Neural crest cell (in vitro differentiated cells): Measurements from ENCODE around the gene ENTR1. TPM values are rescaled to one million over a fixed set of nuclear protein-coding genes. Genes with fewer than 3 reads are reported as not detected.
A peak's percentile ranks its signal among the peaks of the same experiment; 100 is the strongest.

ENCODE experiments used
- DNase-seq: peaks from one replicate; pipeline ENCODE4 v3.0.0; 2021; ENCODE audit warnings: low read depth, mixed read lengths, low spot score
- H3K27ac Mint-ChIP-seq: one replicate; pipeline ENCODE4 v1.8.0; 2021; ENCODE audit warnings: mild to moderate bottlenecking, mixed read lengths; ENCODE audit not compliant: unreplicated experiment
- H3K27me3 Mint-ChIP-seq: 2 replicates; pipeline ENCODE4 v1.8.0; 2021; ENCODE audit warnings: low read depth, mild to moderate bottlenecking, mixed read lengths
- H3K36me3 Mint-ChIP-seq: 2 replicates; pipeline ENCODE4 v1.8.0; 2021; ENCODE audit warnings: low read depth, mild to moderate bottlenecking, mixed read lengths
- H3K4me1 Mint-ChIP-seq: 2 replicates; pipeline ENCODE4 v1.8.0; 2021; ENCODE audit warnings: mixed read lengths
- H3K4me3 Mint-ChIP-seq: one replicate; pipeline ENCODE4 v1.8.0; 2021; ENCODE audit warnings: mild to moderate bottlenecking, mixed read lengths
- H3K9me3 Mint-ChIP-seq: 2 replicates; pipeline ENCODE4 v1.8.0; 2021; ENCODE audit warnings: mixed read lengths
- total RNA-seq: library from RNA; stranded (reverse); gene quantifications from 2 replicates; pipeline ENCODE4 v1.2.1, GENCODE V29; 2021
- TF ChIP-seq, protein P1 (sequence below): fragments of 200-600 bp; sonication (generic); conservative IDR thresholded peaks from 2 replicates; pipeline ENCODE4 v1.5.0; 2021; ENCODE audit warnings: antibody characterized with exemption, mild to moderate bottlenecking

ENTR1 gene
- total RNA-seq, 1 donor from 2014 or later = 89.3 TPM

DNA sequence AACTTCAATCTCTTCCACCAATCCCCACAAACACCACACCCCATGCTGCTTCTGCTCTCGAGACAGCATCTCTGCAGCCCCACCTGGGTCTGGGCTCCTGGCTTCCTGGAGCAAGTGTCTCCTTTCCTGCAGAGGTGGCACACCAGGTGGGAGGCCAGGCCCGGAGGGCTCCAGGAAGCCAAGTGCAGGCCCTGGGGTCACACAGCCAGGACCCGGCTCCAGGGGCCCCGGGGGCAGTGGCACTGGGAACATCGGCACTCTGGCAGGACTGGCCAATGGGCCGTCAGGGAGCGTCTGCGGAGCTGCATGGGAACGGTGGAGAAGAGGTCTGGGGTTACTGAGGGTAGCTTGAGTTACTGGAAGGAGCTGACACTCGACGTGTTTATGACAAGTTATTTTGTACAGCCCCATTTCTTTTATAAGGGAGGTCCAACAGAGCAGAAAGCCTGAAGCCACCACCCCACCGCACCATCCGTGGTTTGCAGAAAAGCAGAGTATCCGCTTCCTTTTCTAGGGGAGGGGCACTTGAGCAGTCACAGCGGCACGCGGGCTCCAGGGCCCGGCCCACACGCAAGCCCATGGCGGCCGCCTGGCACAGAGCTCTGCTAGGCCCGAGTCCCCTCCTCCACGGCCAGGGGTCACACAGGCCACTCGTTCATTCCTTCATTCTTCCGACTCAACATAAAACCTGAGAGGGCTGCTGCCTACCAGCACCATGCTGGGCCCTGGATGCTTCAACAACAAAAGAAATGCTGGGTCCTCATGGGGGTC lies 43.8 kb upstream of the ENTR1 start:
- peaks cover 13% of the 10 kb centered on the region for H3K36me3 Mint-ChIP-seq

DNA sequence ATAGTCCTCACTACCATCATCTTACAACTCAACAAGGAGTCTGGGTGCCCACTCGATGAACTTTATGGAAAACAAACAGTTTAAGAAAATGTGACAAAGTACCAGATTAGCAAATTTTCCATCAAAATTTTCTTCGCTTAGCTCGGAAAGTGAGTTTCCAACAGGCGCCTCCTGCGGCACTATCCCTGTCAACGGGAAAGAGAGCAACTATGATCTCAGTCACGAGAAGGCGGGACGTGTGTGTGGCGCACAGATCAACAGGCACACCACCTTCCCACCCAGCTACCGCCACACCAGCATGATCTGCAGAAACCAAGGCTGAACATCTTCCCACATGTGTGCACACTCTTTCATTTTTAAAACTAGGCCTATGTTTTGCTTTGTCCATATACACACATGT lies 42.9 kb upstream of the ENTR1 start:
- Mint-ChIP-seq H3K27me3 (no peaks in the 10 kb centered on the region), H3K27ac (no peak overlapping the region), H3K9me3 (no peaks in the 10 kb centered on the region), H3K36me3 (peaks cover 9% of the 10 kb centered on the region), H3K4me1 (no peaks in the 10 kb centered on the region), H3K4me3 (no peak overlapping the region)
- no peak for DNase-seq
- TF ChIP-seq, protein P1, sequence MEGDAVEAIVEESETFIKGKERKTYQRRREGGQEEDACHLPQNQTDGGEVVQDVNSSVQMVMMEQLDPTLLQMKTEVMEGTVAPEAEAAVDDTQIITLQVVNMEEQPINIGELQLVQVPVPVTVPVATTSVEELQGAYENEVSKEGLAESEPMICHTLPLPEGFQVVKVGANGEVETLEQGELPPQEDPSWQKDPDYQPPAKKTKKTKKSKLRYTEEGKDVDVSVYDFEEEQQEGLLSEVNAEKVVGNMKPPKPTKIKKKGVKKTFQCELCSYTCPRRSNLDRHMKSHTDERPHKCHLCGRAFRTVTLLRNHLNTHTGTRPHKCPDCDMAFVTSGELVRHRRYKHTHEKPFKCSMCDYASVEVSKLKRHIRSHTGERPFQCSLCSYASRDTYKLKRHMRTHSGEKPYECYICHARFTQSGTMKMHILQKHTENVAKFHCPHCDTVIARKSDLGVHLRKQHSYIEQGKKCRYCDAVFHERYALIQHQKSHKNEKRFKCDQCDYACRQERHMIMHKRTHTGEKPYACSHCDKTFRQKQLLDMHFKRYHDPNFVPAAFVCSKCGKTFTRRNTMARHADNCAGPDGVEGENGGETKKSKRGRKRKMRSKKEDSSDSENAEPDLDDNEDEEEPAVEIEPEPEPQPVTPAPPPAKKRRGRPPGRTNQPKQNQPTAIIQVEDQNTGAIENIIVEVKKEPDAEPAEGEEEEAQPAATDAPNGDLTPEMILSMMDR = no peak

More for the DNA sequence above, 43.8 kb upstream of the ENTR1 start:
- Mint-ChIP-seq H3K27ac (no peak overlapping the region), H3K9me3 (no peaks in the 10 kb centered on the region), H3K4me1 (no peaks in the 10 kb centered on the region), H3K27me3 (no peaks in the 10 kb centered on the region), H3K4me3 (no peak overlapping the region)
- TF ChIP-seq, protein P1 = no peak
- DNase-seq = no peak

- Mint-ChIP-seq H3K4me1 (no peaks in the 10 kb centered on the region), H3K27ac (no peak overlapping the region), H3K9me3 (no peaks in the 10 kb centered on the region), H3K4me3 (no peak overlapping the region), H3K36me3 (peaks cover 17% of the 10 kb centered on the region), H3K27me3 (no peaks in the 10 kb centered on the region)
- no peak for DNase-seq
- TF ChIP-seq, protein P1 = peak; percentile 21
Observed at GRCh38 chr9:136451221-136451877, 40.9 kb upstream of the ENTR1 start.

DNA sequence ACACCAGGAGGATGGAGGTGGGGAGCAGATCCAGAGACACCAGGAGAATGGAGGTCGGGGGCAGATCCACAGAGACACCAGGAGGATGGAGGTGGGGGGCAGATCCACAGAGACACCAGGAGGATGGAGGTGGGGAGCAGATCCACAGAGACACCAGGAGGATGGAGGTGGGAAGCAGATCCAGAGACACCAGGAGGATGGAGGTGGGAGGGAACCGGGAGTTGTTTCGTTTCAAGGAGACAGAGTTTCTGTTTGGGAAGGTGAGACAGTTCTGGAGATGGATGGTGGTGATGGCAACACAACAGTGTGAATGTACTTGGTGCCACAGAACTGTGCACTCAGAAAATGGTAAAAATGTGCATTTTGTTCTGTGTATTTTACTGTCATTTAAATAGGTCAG lies 38.2 kb upstream of the ENTR1 start:
- Mint-ChIP-seq H3K4me3 (no peak overlapping the region), H3K27ac (no peak overlapping the region), H3K27me3 (no peaks in the 10 kb centered on the region), H3K4me1 (no peaks in the 10 kb centered on the region), H3K36me3 (peaks cover 19% of the 10 kb centered on the region), H3K9me3 (no peaks in the 10 kb centered on the region)
- DNase-seq = no peak
- TF ChIP-seq, protein P1 = no peak

DNA sequence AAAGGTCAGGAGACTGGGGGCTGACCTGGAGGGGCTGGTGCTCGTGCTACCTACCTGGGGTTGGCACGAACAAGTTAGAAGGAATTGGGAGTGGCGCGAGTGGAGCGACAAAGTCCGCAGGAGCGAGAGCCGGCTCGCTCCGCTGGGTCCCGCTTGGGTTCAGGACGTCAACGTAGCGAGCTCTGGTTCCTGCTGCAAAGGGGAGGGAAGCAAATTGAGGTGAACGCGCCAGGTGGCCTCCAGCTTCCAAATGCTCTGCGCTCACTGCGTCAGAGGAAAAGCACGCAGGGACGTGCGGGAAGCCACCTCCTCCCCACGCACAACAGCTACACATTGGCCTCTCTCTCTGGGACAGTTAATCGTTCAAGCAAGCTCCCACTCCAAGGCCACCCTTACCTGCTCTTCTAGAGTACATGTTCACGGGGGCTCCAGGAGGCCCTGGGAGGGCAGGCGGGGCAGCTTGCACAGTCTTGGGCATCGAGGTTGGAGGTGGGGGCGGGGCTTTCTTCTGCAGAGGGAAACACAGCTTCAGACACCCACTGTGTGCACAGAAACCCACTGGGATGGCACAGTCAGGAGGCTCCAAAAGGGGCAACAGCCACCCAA lies 36.9 kb upstream of the ENTR1 start:
- TF ChIP-seq, protein P1 = no peak
- H3K27me3 Mint-ChIP-seq = no peaks in the 10 kb centered on the region
- H3K36me3 Mint-ChIP-seq = peaks cover 17% of the 10 kb centered on the region
- no peaks in the 10 kb centered on the region for H3K9me3 Mint-ChIP-seq
- H3K4me3 Mint-ChIP-seq = no peak overlapping the region
- no peaks in the 10 kb centered on the region for H3K4me1 Mint-ChIP-seq
- H3K27ac Mint-ChIP-seq = no peak overlapping the region
- DNase-seq = no peak
